Suprapubic skin (tissue), 4 donors: ENCODE data around the gene YWHAB.

Source experiments
- CTCF ChIP-seq, 2 donors: fragments of 200-600 bp in 1 of 2; fragments of 450-650 bp in 1 of 2; sonication (generic) in 1 of 2; IDR thresholded peaks; one replicate each; pipeline ENCODE4 v1.5.1; 2016 to 2019; ENCODE audit warnings: antibody characterized with exemption in 2 of 2, mild to moderate bottlenecking in 1 of 2, moderate library complexity in 1 of 2
- EP300 ChIP-seq: sonication (generic); formaldehyde crosslinking; IDR thresholded peaks from one replicate; pipeline ENCODE4 v1.6.1; 2017; ENCODE audit warnings: antibody characterized with exemption
- POLR2A ChIP-seq, 2 donors: fragments of 450-650 bp; IDR thresholded peaks; one replicate each; pipeline ENCODE4 v1.6.1; 2017; ENCODE audit warnings: antibody characterized with exemption in 2 of 2, mild to moderate bottlenecking in 2 of 2, moderate library complexity in 2 of 2
- POLR2AphosphoS5 ChIP-seq, 3 donors: sonication (generic); formaldehyde crosslinking; IDR thresholded peaks; one replicate each; pipeline ENCODE4 v1.6.1; 2017; ENCODE audit warnings: antibody characterized with exemption in 3 of 3

- TF ChIP-seq CTCF (IDR thresholded peaks at IDR 0.05), result no peak
- no peak for TF ChIP-seq POLR2A (IDR thresholded peaks at IDR 0.05)
- no peak for TF ChIP-seq EP300
- TF ChIP-seq POLR2AphosphoS5 (IDR thresholded peaks at IDR 0.05), result no peak
These were observed 62.6 kb downstream of the YWHAB start for GRCh38 chr20:44948107-44948506.
